GM12878 (cell line): ENCODE data around the gene KHDRBS1. TPM values are rescaled to one million over a fixed set of nuclear protein-coding genes. Genes with fewer than 3 reads are reported as not detected.

Experiments used
- ATAC-seq: fragments of 200-7000 bp; cut with Tn5 transposase; 3 replicates; pipeline ENCODE4 v1.9.1; 2020; ENCODE audit warnings: mild to moderate bottlenecking, moderate library complexity
- BruUV-seq: library from RNA; stranded (reverse); fragments of 400-500 nt; replicated peaks from 2 replicates; lab custom pipeline; 2021; lab: Mats Ljungman, UMichigan
- CTCF ChIA-PET: fragments of 300-600 bp; sonication (Branson Sonifier 250); formaldehyde crosslinking; extraction: SDS; loops from one replicate; lab custom pipeline; 2021; ENCODE audit warnings: inconsistent platforms; lab: Yijun Ruan, JAX
- POLR2A ChIA-PET: fragments of 350-600 bp; formaldehyde crosslinking; extraction: SDS; loops from one replicate; lab custom pipeline; 2021; ENCODE audit warnings: inconsistent platforms; lab: Charles Lee
- RAD21 ChIA-PET: fragments of 300-600 bp; sonication (Branson Sonifier 250); formaldehyde crosslinking; loops from one replicate; lab custom pipeline; 2023; ENCODE audit warnings: antibody characterized with exemption; ENCODE audit not compliant: unreplicated experiment; lab: Charles Lee
- SMC1A ChIA-PET: fragments of 300-600 bp; sonication (Branson Sonifier 250); formaldehyde crosslinking; loops from one replicate; lab custom pipeline; 2023; ENCODE audit not compliant: unreplicated experiment, uncharacterized antibody; lab: Charles Lee
- DNase-seq: peaks from one replicate; pipeline ENCODE4 v3.0.0-alpha.2; 2011; ENCODE audit warnings: low read depth, low spot score
- FAIRE-seq: peaks from 3 replicates; lab custom pipeline; 2011; peaks lifted over from hg19 to GRCh38; lab: Jason Lieb, UNC
- H2AFZ ChIP-seq: 2 replicates; pipeline ENCODE4 v1.6.0; 2011; ENCODE audit warnings: low read depth, low read length, control low read depth; ENCODE audit not compliant: control insufficient read depth
- H3K27ac ChIP-seq: 2 replicates; pipeline ENCODE4 v1.5.1; 2011; ENCODE audit warnings: control low read depth; ENCODE audit not compliant: control insufficient read depth, insufficient read depth
- H3K27me3 ChIP-seq, 2 experiments: replicated peaks in 1 of 2; 2 replicates each; pipeline versions ENCODE4 v1.6.0 to v1.6.1; 2011; ENCODE audit warnings: low read length in 1 of 2; ENCODE audit not compliant: control insufficient read depth in 2 of 2, insufficient read depth in 2 of 2
- H3K36me3 ChIP-seq, 2 experiments: 2 replicates each; pipeline ENCODE4 v1.5.1; 2011; ENCODE audit warnings: low read length in 1 of 2; ENCODE audit not compliant: control insufficient read depth in 2 of 2, insufficient read depth in 2 of 2
- H3K4me1 ChIP-seq: 2 replicates; pipeline ENCODE4 v1.6.1; 2011; ENCODE audit warnings: mild to moderate bottlenecking, low read length, moderate library complexity, mixed read lengths; ENCODE audit not compliant: control insufficient read depth, insufficient read depth
- H3K4me2 ChIP-seq: 2 replicates; pipeline ENCODE4 v1.6.0; 2011; ENCODE audit warnings: control low read depth; ENCODE audit not compliant: control insufficient read depth, insufficient read depth
- H3K4me3 ChIP-seq: fragments of 200-600 bp; sonication (generic); 2 replicates; pipeline ENCODE4 v1.5.1; 2016
- H3K79me2 ChIP-seq: 2 replicates; pipeline ENCODE4 v1.6.0; 2011; ENCODE audit warnings: low read length; ENCODE audit not compliant: control insufficient read depth, insufficient read depth
- H3K9ac ChIP-seq: 2 replicates; pipeline ENCODE4 v1.8.0; 2011; ENCODE audit warnings: low read length, control low read depth, mixed read lengths; ENCODE audit not compliant: control insufficient read depth, insufficient read depth
- H3K9me3 ChIP-seq: replicated peaks from 3 replicates; pipeline ENCODE4 v1.5.1; 2011; ENCODE audit warnings: mild to moderate bottlenecking, low read length; ENCODE audit not compliant: control insufficient read depth, insufficient read depth
- H4K20me1 ChIP-seq: 2 replicates; pipeline ENCODE4 v1.6.0; 2011; ENCODE audit not compliant: control insufficient read depth, insufficient read depth
- BHLHE40 ChIP-seq, 2 experiments: fragments of 450-650 bp in 1 of 2; IDR thresholded peaks; 2 replicates each; pipeline ENCODE4 v1.6.1; 2011 to 2017; ENCODE audit warnings: low read depth in 2 of 2, borderline replicate concordance in 1 of 2, improper control_type of control experiment in 1 of 2, low read length in 1 of 2, mild to moderate bottlenecking in 1 of 2
- CHD1 ChIP-seq: IDR thresholded peaks from 2 replicates; pipeline ENCODE4 v1.6.1; 2012; ENCODE audit warnings: low read depth, low read length, improper control_type of control experiment
- ETV6 ChIP-seq, 2 experiments: fragments of 450-650 bp in 1 of 2; IDR thresholded peaks in 1 of 2; conservative IDR thresholded peaks in 1 of 2; 2 replicates each; pipeline ENCODE4 v1.6.1; 2014; ENCODE audit warnings: antibody characterized with exemption in 1 of 2, borderline replicate concordance in 1 of 2, low read depth in 1 of 2, mild to moderate bottlenecking in 1 of 2, moderate library complexity in 1 of 2
- GABPA ChIP-seq: IDR thresholded peaks from 2 replicates; pipeline ENCODE4 v1.6.1; 2014; ENCODE audit warnings: antibody characterized with exemption, low read depth, mild to moderate bottlenecking, inconsistent platforms
- HDAC6 ChIP-seq: fragments of 200-600 bp; sonication (generic); IDR thresholded peaks from one replicate; pipeline ENCODE4 v1.8.0; 2017; ENCODE audit warnings: antibody characterized with exemption; ENCODE audit not compliant: unreplicated experiment
- HDGF ChIP-seq: fragments of 450-650 bp; IDR thresholded peaks from 2 replicates; pipeline ENCODE4 v1.6.1; 2016; ENCODE audit warnings: antibody characterized with exemption
- IRF3 ChIP-seq: fragments of 450-650 bp; IDR thresholded peaks from 2 replicates; pipeline ENCODE4 v1.6.1; 2014; ENCODE audit warnings: mild to moderate bottlenecking
- JUND ChIP-seq: IDR thresholded peaks from 2 replicates; pipeline ENCODE4 v1.6.1; 2012; ENCODE audit warnings: low read depth, mild to moderate bottlenecking, low read length, improper control_type of control experiment, moderate library complexity
- MEF2A ChIP-seq: IDR thresholded peaks from 2 replicates; pipeline ENCODE4 v1.6.1; 2011; ENCODE audit warnings: low read depth, mild to moderate bottlenecking, low read length, moderate library complexity; ENCODE audit not compliant: insufficient read depth
- MTA3 ChIP-seq: IDR thresholded peaks from 2 replicates; pipeline ENCODE4 v1.6.1; 2012; ENCODE audit warnings: low read length, inconsistent platforms, borderline replicate concordance
- POLR2AphosphoS5 ChIP-seq: IDR thresholded peaks from 2 replicates; pipeline ENCODE4 v1.6.1; 2011; ENCODE audit warnings: mild to moderate bottlenecking, low read length, inconsistent platforms
- SRF ChIP-seq, 2 experiments: IDR thresholded peaks; 2 replicates each; pipeline ENCODE4 v1.6.1; 2011; ENCODE audit warnings: low read depth in 2 of 2, low read length in 2 of 2, mild to moderate bottlenecking in 1 of 2, moderate library complexity in 1 of 2
- SUPT20H ChIP-seq: IDR thresholded peaks from 2 replicates; pipeline ENCODE4 v1.6.1; 2011; ENCODE audit warnings: low read depth, mild to moderate bottlenecking, low read length, moderate library complexity, borderline replicate concordance; ENCODE audit not compliant: control insufficient read depth
- ZBTB40 ChIP-seq: fragments of 450-650 bp; IDR thresholded peaks from 2 replicates; pipeline ENCODE4 v1.6.1; 2016; ENCODE audit warnings: mild to moderate bottlenecking, moderate library complexity, borderline replicate concordance
- ZNF217 ChIP-seq: fragments of 450-650 bp; IDR thresholded peaks from 2 replicates; pipeline ENCODE4 v1.6.1; 2017; ENCODE audit warnings: antibody characterized with exemption, mild to moderate bottlenecking
- WGBS: methylation state at CpG from one replicate; pipeline ENCODE4 v1.1.6; 2016; ENCODE audit warnings: low lambda C conversion rate; ENCODE audit not compliant: insufficient replicate concordance, insufficient coverage; ENCODE audit errors: missing lambda C conversion rate; 5-methylcytosine and 5-hydroxymethylcytosine counted together
- in situ Hi-C: fragments of 300-500 bp; cut with MboI; formaldehyde crosslinking; loops from 9 replicates; pipeline ENCODE4 v1.14.3; 2018; ENCODE audit warnings: mixed read lengths
- intact Hi-C: fragments of 100-400 bp; cut with micrococcal nuclease; formaldehyde crosslinking; loops from one replicate; pipeline ENCODE4 v1.14.2; 2022; ENCODE audit not compliant: unreplicated experiment
- polyA plus RNA-seq, 11 experiments: library from polyadenylated mRNA; depleted of rRNA in 4 of 11; unstranded in 6 of 11; stranded (reverse) in 5 of 11; fragments of >200 nt; fragmentation: Nextera tagmentation in 4 of 11; fragmentation: Illumina TruSeq in 1 of 11; extraction: Ambion mirVana in 4 of 11; extraction: Trizol in 1 of 11; gene quantifications; 1 replicate in 1 of 11; 2 replicates in 10 of 11; pipeline versions ENCODE4 v1.2.1 to v1.2.3, GENCODE V29; 2011 to 2016; ENCODE audit warnings: inconsistent platforms in 2 of 11, missing spikeins in 2 of 11, low read depth in 1 of 11
- total RNA-seq, 4 experiments: library from RNA; depleted of rRNA in 3 of 4; stranded (reverse); fragments of >200 nt in 3 of 4; fragmentation: Illumina TruSeq in 1 of 4; extraction: Trizol in 1 of 4; gene quantifications; 2 replicates each; pipeline versions ENCODE4 v1.2.1 to v1.2.3, GENCODE V29; 2013 to 2021

KHDRBS1 gene
- total and polyA plus RNA-seq, 10 of the 15 experiments (the other 5 are each of a cell fraction or from before 2014, with no cell fraction given) = 42.5 to 204 (median 96.0) TPM

GRCh38 chr1:32035119-32035518 lies 21.5 kb downstream of the KHDRBS1 start:
- Histone ChIP-seq H3K4me1 (no peaks in the 10 kb centered on the region), H3K36me3 (peaks cover 27 to 66% of the 10 kb centered on the region in 2 experiments), H3K27me3 (no peaks in the 10 kb centered on the region), H3K9ac (no peak overlapping the region), H3K79me2 (peaks cover 42% of the 10 kb centered on the region), H3K27ac (no peak overlapping the region), H3K4me3 (no peak overlapping the region), H3K9me3 (no peaks in the 10 kb centered on the region), H2AFZ (no peak overlapping the region), H3K4me2 (no peak overlapping the region), H4K20me1 (peaks cover 2% of the 10 kb centered on the region; the same call in 1 of the 2 replicates)
- ATAC-seq = no peak
- DNase-seq = no peak
- ChIA-PET RAD21 (no interaction called here), SMC1A (interaction anchor here (0.9 to 3.3 kb wide), 2 partner anchors 12 to 74 kb away, joined by 3 to 8 read pairs; no protein-coding TSS in a partner anchor), POLR2A (interaction anchor here (1.3 kb wide), 1 partner anchor 9 kb away, joined by 5 read pairs; no protein-coding TSS in a partner anchor), CTCF (interaction anchor here (0.6 to 0.9 kb wide), 2 partner anchors 103 to 413 kb away, joined by 3 to 4 read pairs; no protein-coding TSS in a partner anchor)
- in situ Hi-C loops (no loop called here), intact Hi-C loops (no loop called here)
- 99% methylated on average over 3 of the region's 3 CpGs for WGBS
- no peak for FAIRE-seq
- no TSS peak for BruUV-seq
- TF ChIP-seq JUND = no peak
- no peak for TF ChIP-seq GABPA
- TF ChIP-seq CHD1 = no peak
- TF ChIP-seq HDAC6 = no peak
- no peak for TF ChIP-seq IRF3
- TF ChIP-seq SRF (IDR thresholded peaks at IDR 0.05; ENCODE audit: low read depth in 2 of 2, low read length in 2 of 2) = no peak
- TF ChIP-seq ETV6 (conservative IDR thresholded peaks at IDR 0.05 in 1 of 2, IDR thresholded peaks at IDR 0.05 in 1 of 2; ENCODE audit: borderline replicate concordance in 1 of 2, low read depth in 1 of 2) = no peak
- no peak for TF ChIP-seq POLR2AphosphoS5
- no peak for TF ChIP-seq MTA3
- no peak for TF ChIP-seq HDGF
- TF ChIP-seq SUPT20H = no peak
- TF ChIP-seq BHLHE40 (IDR thresholded peaks at IDR 0.05; ENCODE audit: borderline replicate concordance in 1 of 2, low read depth in 2 of 2, low read length in 1 of 2) = no peak
- no peak for TF ChIP-seq MEF2A
- no peak for TF ChIP-seq ZNF217
- no peak for TF ChIP-seq ZBTB40
